ENCODE results near the gene CPSF6. TPM values are rescaled to one million over a fixed set of nuclear protein-coding genes. Genes with fewer than 3 reads are reported as not detected.
"Not testable (repeated sequence)": the region's sequence is repeated elsewhere in the genome, so short reads cannot be mapped to it uniquely, and the experiment has no call there.

The CPSF6 gene
- polyA plus RNA-seq, 1 donor (not counting 4 experiments of a cell fraction or from before 2014, with no cell fraction given) = 59.5 TPM

DNA sequence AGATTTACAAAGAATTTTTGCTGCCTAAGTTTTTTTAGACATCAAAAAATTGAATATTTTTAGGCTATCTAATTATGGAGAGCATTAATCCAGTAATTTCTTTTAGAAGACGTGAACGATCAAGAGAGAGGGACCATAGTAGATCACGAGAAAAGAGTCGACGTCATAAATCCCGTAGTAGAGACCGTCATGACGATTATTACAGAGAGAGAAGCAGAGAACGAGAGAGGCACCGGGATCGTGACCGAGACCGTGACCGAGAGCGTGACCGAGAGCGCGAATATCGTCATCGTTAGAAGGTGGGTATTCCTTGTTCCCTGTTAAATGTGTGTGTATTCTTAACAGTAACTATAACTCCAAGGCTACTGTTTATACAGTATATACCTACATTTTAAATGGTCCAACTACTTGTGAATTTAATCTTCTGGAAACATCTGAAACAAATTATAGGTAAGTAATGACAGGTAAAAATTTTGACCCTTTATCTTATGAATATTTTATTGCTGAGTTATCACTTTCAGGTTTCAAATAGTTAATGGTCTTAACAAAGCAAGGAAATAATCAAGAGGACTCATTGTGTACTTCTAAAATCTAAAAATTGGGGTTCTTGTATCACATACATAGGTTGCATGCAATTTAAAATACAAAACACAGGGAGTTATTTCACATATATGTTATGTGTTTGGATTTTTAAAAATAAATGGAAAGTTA, 23.1 kb downstream of the CPSF6 start:
- Histone ChIP-seq H3K27me3 (ENCODE audit: control insufficient read depth, extremely low read depth, insufficient read depth, low read length) (no peaks in the 10 kb centered on the region), H3K4me1 (ENCODE audit: control insufficient read depth, extremely low read depth, insufficient read depth, low read length) (peaks cover 6% of the 10 kb centered on the region), H3K9me3 (ENCODE audit: control insufficient read depth, low read depth, low read length) (no peaks in the 10 kb centered on the region), H4K20me1 (ENCODE audit: control insufficient read depth, extremely low read depth, insufficient read depth, low read length) (peaks cover 2% of the 10 kb centered on the region), H3K4me3 (ENCODE audit: control insufficient read depth in 2 of 3, extremely low read depth in 1 of 3, insufficient read depth in 2 of 3, low read depth in 1 of 3, low read length in 3 of 3) (no peak overlapping the region), H3K4me2 (ENCODE audit: control insufficient read depth, extremely low read depth, insufficient read depth, low read depth, low read length) (no peak overlapping the region), H3K9me1 (ENCODE audit: control insufficient read depth, extremely low read depth, insufficient read depth, low read length) (no peaks in the 10 kb centered on the region), H2AFZ (ENCODE audit: control insufficient read depth, low read length) (no peak overlapping the region), H3K79me2 (ENCODE audit: control insufficient read depth, insufficient read depth, low read length) (peaks cover 1% of the 10 kb centered on the region), H3K27ac (ENCODE audit: control insufficient read depth, insufficient read depth, low read length) (no peak overlapping the region), H3K9ac (ENCODE audit: control insufficient read depth, extremely low read depth, insufficient read depth, low read length) (no peak overlapping the region), H3K36me3 (ENCODE audit: control insufficient read depth in 2 of 2, extremely low read depth in 1 of 2, insufficient read depth in 2 of 2, low read length in 2 of 2) (peaks cover 12 to 26% of the 10 kb centered on the region in 2 experiments)
- no peak for DNase-seq (ENCODE audit: low read depth, low spot score)
- dilution Hi-C loops (cut with MboI; ENCODE audit: extremely low pct_ligation_motif_present, low sequenced_read_pairs) = no loop called here
- no peak for FAIRE-seq
- TF ChIP-seq EZH2 (IDR thresholded peaks at IDR 0.05; ENCODE audit: low read length) = no peak
- TF ChIP-seq, protein P1, sequence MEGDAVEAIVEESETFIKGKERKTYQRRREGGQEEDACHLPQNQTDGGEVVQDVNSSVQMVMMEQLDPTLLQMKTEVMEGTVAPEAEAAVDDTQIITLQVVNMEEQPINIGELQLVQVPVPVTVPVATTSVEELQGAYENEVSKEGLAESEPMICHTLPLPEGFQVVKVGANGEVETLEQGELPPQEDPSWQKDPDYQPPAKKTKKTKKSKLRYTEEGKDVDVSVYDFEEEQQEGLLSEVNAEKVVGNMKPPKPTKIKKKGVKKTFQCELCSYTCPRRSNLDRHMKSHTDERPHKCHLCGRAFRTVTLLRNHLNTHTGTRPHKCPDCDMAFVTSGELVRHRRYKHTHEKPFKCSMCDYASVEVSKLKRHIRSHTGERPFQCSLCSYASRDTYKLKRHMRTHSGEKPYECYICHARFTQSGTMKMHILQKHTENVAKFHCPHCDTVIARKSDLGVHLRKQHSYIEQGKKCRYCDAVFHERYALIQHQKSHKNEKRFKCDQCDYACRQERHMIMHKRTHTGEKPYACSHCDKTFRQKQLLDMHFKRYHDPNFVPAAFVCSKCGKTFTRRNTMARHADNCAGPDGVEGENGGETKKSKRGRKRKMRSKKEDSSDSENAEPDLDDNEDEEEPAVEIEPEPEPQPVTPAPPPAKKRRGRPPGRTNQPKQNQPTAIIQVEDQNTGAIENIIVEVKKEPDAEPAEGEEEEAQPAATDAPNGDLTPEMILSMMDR (optimal IDR thresholded peaks at IDR 0.05 in 1 of 3, IDR thresholded peaks at IDR 0.05 in 1 of 3, conservative IDR thresholded peaks at IDR 0.05 in 1 of 3; ENCODE audit: extremely low read depth in 1 of 3, insufficient read depth in 2 of 3, low read length in 3 of 3) = no peak

DNA sequence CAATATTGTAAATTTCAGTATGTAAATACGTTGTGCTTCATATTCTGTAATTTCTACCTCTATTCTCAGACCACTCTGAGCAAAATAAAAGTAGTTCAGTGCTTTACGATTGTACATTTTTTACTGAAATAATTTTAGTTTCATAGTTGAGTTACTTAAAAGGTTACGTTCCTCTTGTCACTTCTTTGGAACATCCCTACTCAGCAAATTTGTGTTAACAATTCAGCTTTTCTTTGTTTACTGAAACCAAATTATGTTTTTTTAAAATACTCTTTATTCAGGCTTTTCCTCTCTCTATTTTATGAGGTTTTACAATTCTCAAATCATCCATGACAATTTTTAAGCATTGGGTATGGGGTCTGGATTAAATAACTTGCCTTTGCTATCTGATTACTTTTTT, 25.8 kb downstream of the CPSF6 start:
- H3K9me1 ChIP-seq (ENCODE audit: control insufficient read depth, extremely low read depth, insufficient read depth, low read length) = no peaks in the 10 kb centered on the region
- H3K9me3 ChIP-seq (ENCODE audit: control insufficient read depth, low read depth, low read length) = no peaks in the 10 kb centered on the region
- no peak overlapping the region for H3K4me3 ChIP-seq (ENCODE audit: control insufficient read depth in 2 of 3, extremely low read depth in 1 of 3, insufficient read depth in 2 of 3, low read depth in 1 of 3, low read length in 3 of 3)
- no peak for TF ChIP-seq EZH2 (IDR thresholded peaks at IDR 0.05; ENCODE audit: low read length)
- TF ChIP-seq, protein P1 (optimal IDR thresholded peaks at IDR 0.05 in 1 of 3, IDR thresholded peaks at IDR 0.05 in 1 of 3, conservative IDR thresholded peaks at IDR 0.05 in 1 of 3; ENCODE audit: extremely low read depth in 1 of 3, insufficient read depth in 2 of 3, low read length in 3 of 3) = no peak
- no peak overlapping the region for H3K9ac ChIP-seq (ENCODE audit: control insufficient read depth, extremely low read depth, insufficient read depth, low read length)
- FAIRE-seq (no peak), DNase-seq (ENCODE audit: low read depth, low spot score) (no peak)
- peaks cover 2% of the 10 kb centered on the region for H4K20me1 ChIP-seq (ENCODE audit: control insufficient read depth, extremely low read depth, insufficient read depth, low read length)
- no peak overlapping the region for H3K4me2 ChIP-seq (ENCODE audit: control insufficient read depth, extremely low read depth, insufficient read depth, low read depth, low read length)
- no peak overlapping the region for H2AFZ ChIP-seq (ENCODE audit: control insufficient read depth, low read length)
- peaks cover 6% of the 10 kb centered on the region for H3K4me1 ChIP-seq (ENCODE audit: control insufficient read depth, extremely low read depth, insufficient read depth, low read length)
- dilution Hi-C loops (cut with MboI; ENCODE audit: extremely low pct_ligation_motif_present, low sequenced_read_pairs) = no loop called here
- peaks cover 5% of the 10 kb centered on the region in 2 experiments for H3K36me3 ChIP-seq (ENCODE audit: control insufficient read depth in 2 of 2, extremely low read depth in 1 of 2, insufficient read depth in 2 of 2, low read length in 2 of 2)
- no peak overlapping the region for H3K27ac ChIP-seq (ENCODE audit: control insufficient read depth, insufficient read depth, low read length)
- no peaks in the 10 kb centered on the region for H3K27me3 ChIP-seq (ENCODE audit: control insufficient read depth, extremely low read depth, insufficient read depth, low read length)
- H3K79me2 ChIP-seq (ENCODE audit: control insufficient read depth, insufficient read depth, low read length) = peaks cover 1% of the 10 kb centered on the region

DNA sequence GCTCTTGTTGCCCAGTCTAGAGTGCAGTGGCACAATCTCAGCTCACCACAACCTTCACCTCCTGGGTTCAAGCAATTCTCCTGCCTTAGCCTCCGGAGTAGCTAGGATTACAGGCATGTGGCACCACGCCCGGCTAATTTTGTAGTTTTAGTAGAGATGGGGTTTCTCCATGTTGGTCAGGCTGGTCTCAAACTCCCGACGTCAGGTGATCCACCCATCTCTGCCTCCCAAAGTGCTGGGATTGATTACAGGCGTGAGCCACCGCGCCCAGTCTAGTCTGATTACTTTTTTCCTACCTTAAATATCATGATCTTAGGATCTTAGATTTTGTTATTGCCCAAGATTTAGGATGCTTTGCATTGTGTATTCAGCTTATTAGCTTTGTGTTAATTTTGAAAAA, 26.3 kb downstream of the CPSF6 start:
- peak overlapping the region; percentile 2 for H3K27ac ChIP-seq (ENCODE audit: control insufficient read depth, insufficient read depth, low read length)

More for the DNA sequence above, 26.3 kb downstream of the CPSF6 start:
- H3K9me1 ChIP-seq (ENCODE audit: control insufficient read depth, extremely low read depth, insufficient read depth, low read length); H2AFZ ChIP-seq (ENCODE audit: control insufficient read depth, low read length); H3K9ac ChIP-seq (ENCODE audit: control insufficient read depth, extremely low read depth, insufficient read depth, low read length); H3K4me3 ChIP-seq (ENCODE audit: control insufficient read depth in 2 of 3, extremely low read depth in 1 of 3, insufficient read depth in 2 of 3, low read depth in 1 of 3, low read length in 3 of 3); H3K79me2 ChIP-seq (ENCODE audit: control insufficient read depth, insufficient read depth, low read length); H3K4me1 ChIP-seq (ENCODE audit: control insufficient read depth, extremely low read depth, insufficient read depth, low read length); dilution Hi-C loops (cut with MboI; ENCODE audit: extremely low pct_ligation_motif_present, low sequenced_read_pairs); H3K9me3 ChIP-seq (ENCODE audit: control insufficient read depth, low read depth, low read length); H3K4me2 ChIP-seq (ENCODE audit: control insufficient read depth, extremely low read depth, insufficient read depth, low read depth, low read length); H4K20me1 ChIP-seq (ENCODE audit: control insufficient read depth, extremely low read depth, insufficient read depth, low read length); DNase-seq (ENCODE audit: low read depth, low spot score); H3K36me3 ChIP-seq (ENCODE audit: control insufficient read depth in 2 of 2, extremely low read depth in 1 of 2, insufficient read depth in 2 of 2, low read length in 2 of 2); FAIRE-seq; H3K27me3 ChIP-seq (ENCODE audit: control insufficient read depth, extremely low read depth, insufficient read depth, low read length): not testable (repeated sequence)

Measured in keratinocyte (primary cell).